ENCODE measurements around the gene TOM1L2. TPM values are rescaled to one million over a fixed set of nuclear protein-coding genes. Genes with fewer than 3 reads are reported as not detected.

Gene TOM1L2
- total RNA-seq, 6 experiments from 2014 or later, result 92.1 to 144 (median 101) TPM

DNA sequence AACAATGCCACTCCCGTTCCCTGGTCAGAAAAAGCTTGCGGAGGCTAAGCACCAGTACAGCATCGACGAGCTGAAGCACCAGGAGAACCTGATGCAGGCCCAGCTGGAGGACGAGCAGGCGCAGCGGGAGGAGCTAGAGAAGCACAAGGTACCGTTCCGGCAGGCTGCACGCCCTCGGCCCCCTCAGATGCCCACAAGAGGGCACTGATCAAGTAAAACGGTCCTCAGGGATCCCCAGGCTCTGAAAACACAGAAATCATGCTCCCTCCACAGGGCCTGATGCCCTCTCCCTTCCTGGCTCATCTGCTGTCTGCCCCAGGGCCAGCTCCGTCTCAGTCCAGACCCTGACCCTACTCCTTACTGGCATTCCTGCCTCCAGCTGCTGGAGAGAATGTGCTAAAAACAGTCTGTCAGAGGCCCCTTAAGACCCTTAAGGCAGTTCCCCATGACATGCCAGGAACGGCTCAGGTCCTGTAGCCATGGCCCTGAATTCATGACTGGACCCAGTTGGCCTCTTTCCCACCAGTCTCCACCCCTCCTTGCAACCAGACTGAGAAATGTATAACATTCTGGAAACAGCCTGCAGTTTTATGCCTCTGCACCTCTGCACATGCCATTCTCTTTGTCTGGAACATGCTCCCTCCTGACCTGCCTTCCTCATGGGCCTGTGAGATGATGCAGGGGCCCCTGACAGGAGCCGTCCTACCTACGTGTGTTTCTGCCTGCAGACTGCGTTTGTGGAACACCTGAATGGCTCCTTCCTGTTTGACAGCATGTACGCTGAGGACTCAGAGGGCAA is 22.3 kb upstream of the TOM1L2 start:
- no peak for DNase-seq
- TF ChIP-seq, protein P1, sequence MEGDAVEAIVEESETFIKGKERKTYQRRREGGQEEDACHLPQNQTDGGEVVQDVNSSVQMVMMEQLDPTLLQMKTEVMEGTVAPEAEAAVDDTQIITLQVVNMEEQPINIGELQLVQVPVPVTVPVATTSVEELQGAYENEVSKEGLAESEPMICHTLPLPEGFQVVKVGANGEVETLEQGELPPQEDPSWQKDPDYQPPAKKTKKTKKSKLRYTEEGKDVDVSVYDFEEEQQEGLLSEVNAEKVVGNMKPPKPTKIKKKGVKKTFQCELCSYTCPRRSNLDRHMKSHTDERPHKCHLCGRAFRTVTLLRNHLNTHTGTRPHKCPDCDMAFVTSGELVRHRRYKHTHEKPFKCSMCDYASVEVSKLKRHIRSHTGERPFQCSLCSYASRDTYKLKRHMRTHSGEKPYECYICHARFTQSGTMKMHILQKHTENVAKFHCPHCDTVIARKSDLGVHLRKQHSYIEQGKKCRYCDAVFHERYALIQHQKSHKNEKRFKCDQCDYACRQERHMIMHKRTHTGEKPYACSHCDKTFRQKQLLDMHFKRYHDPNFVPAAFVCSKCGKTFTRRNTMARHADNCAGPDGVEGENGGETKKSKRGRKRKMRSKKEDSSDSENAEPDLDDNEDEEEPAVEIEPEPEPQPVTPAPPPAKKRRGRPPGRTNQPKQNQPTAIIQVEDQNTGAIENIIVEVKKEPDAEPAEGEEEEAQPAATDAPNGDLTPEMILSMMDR (IDR thresholded peaks at IDR 0.05), result peak; percentile 66
- Mint-ChIP-seq H3K27ac (no peak overlapping the region), H3K27me3 (ENCODE audit: insufficient read depth) (peaks cover 2% of the 10 kb centered on the region; the same call in 1 of the 2 replicates), H3K9me3 (no peaks in the 10 kb centered on the region), H3K4me3 (no peak overlapping the region), H3K36me3 (ENCODE audit: low read depth) (no peaks in the 10 kb centered on the region), H3K4me1 (ENCODE audit: low read depth) (peaks cover 39% of the 10 kb centered on the region)

DNA sequence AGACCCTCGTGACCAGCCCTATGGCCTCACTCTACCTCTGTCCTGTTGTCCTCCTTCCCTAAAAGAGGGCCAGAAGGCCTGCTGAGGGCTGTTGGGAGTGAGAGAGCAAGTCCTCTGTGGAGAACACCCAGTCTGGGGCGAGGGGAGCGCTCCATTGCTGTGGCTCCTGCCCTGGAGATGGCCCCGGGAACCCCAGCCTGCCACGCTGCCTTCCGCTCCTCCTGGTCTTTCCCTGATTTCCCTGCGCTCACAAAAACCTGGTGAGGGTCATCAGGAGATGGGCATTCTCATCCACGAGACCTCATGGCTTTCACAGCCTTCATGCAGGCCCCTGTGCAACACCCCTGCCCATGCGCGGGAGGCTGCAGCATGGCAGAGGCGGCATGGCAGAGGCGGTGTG is 21.7 kb upstream of the TOM1L2 start:
- Mint-ChIP-seq H3K4me3 (no peak overlapping the region), H3K9me3 (no peaks in the 10 kb centered on the region), H3K4me1 (ENCODE audit: low read depth) (peaks cover 37% of the 10 kb centered on the region), H3K27me3 (ENCODE audit: insufficient read depth) (peaks cover 2% of the 10 kb centered on the region; the same call in 1 of the 2 replicates), H3K27ac (no peak overlapping the region), H3K36me3 (ENCODE audit: low read depth) (no peaks in the 10 kb centered on the region)
- no peak for DNase-seq
- TF ChIP-seq, protein P1 (IDR thresholded peaks at IDR 0.05), result no peak

DNA sequence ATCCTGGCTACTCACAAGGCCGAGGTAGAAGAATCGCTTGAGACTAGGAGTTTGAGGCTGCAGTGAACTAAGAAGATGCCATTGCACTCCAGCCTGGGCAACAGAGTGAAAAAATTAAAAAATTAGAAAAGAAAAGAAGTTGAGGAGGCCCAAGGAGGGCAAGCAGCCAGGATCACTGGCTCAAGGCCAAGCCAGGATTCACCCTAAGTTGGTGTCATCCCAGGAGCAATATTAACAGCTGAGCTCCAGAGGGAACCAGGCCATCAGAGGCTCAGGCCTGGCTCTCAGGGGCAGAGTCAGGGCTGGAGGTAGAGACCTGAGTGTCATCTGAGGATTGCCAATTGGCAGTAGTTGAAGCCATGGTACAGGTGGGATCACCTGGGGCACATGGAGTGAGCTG is 21.2 kb upstream of the TOM1L2 start:
- peak; percentile 23 for DNase-seq
- Mint-ChIP-seq H3K27ac (no peak overlapping the region; the same call in 1 of the 2 replicates), H3K4me1 (ENCODE audit: low read depth) (peaks cover 37% of the 10 kb centered on the region), H3K4me3 (no peak overlapping the region), H3K36me3 (ENCODE audit: low read depth) (no peaks in the 10 kb centered on the region), H3K27me3 (ENCODE audit: insufficient read depth) (peaks cover 2% of the 10 kb centered on the region; the same call in 1 of the 2 replicates), H3K9me3 (no peaks in the 10 kb centered on the region)
- TF ChIP-seq, protein P1 (IDR thresholded peaks at IDR 0.05), result no peak

DNA sequence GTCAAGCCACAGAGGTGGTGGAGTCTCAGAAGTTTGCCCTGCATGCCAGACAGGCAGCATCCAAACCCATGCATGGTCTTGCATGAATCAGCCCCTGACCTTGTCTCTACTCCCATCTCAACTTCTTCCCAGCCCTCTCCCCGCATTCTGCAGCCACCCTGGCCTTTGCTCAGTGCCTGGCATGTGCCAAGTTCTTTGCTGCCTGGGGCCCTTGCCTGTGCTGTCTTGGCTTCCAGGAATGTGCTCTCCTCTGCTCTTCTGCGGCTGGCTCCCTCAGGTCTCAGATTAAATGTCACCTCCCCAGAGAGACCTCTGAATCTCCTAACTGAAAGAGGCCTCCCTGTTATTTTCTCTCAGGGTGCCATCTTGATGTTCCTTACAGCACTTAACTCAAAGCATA is 18.1 kb upstream of the TOM1L2 start:
- DNase-seq, result peak; percentile 23
- Mint-ChIP-seq H3K27me3 (ENCODE audit: insufficient read depth) (no peaks in the 10 kb centered on the region; the same call in 1 of the 2 replicates), H3K4me1 (ENCODE audit: low read depth) (peaks cover 37% of the 10 kb centered on the region), H3K4me3 (peak overlapping the region; percentile 11; the same call in 1 of the 2 replicates), H3K36me3 (ENCODE audit: low read depth) (no peaks in the 10 kb centered on the region), H3K27ac (peak overlapping the region; percentile 96), H3K9me3 (no peaks in the 10 kb centered on the region)
- TF ChIP-seq, protein P1 (IDR thresholded peaks at IDR 0.05), result no peak

DNA sequence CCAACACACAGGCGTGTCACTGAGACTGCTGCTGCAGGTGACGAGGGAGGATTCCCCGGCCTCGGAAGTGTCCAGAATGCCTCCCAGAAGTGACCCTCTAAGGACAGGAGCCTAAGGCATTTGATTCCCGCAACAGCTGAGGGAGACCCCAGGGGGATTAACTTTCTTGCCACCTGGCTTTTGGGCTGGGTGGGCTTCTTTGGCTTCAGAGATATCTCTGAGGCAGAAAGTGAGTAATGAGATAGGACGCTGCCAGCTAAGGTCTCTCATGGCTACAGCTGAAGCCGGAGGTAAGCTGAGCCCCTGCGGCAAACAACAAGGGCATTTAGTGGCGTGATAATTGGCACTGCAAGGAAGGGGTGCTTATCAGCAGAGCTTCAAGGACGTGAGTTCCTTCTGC is 17.4 kb upstream of the TOM1L2 start:
- Mint-ChIP-seq H3K27ac (peak overlapping the region; percentile 96), H3K27me3 (ENCODE audit: insufficient read depth) (no peaks in the 10 kb centered on the region; the same call in 1 of the 2 replicates), H3K4me3 (no peak overlapping the region), H3K9me3 (no peaks in the 10 kb centered on the region), H3K4me1 (ENCODE audit: low read depth) (peaks cover 32% of the 10 kb centered on the region), H3K36me3 (ENCODE audit: low read depth) (no peaks in the 10 kb centered on the region)
- TF ChIP-seq, protein P1 (IDR thresholded peaks at IDR 0.05), result no peak
- no peak for DNase-seq
